ENCODE results near the gene TMEM161A. TPM values are rescaled to one million over a fixed set of nuclear protein-coding genes. Genes with fewer than 3 reads are reported as not detected.

Gene TMEM161A
- total RNA-seq, 1 experiment from 2014 or later, result 76.0 TPM

DNA sequence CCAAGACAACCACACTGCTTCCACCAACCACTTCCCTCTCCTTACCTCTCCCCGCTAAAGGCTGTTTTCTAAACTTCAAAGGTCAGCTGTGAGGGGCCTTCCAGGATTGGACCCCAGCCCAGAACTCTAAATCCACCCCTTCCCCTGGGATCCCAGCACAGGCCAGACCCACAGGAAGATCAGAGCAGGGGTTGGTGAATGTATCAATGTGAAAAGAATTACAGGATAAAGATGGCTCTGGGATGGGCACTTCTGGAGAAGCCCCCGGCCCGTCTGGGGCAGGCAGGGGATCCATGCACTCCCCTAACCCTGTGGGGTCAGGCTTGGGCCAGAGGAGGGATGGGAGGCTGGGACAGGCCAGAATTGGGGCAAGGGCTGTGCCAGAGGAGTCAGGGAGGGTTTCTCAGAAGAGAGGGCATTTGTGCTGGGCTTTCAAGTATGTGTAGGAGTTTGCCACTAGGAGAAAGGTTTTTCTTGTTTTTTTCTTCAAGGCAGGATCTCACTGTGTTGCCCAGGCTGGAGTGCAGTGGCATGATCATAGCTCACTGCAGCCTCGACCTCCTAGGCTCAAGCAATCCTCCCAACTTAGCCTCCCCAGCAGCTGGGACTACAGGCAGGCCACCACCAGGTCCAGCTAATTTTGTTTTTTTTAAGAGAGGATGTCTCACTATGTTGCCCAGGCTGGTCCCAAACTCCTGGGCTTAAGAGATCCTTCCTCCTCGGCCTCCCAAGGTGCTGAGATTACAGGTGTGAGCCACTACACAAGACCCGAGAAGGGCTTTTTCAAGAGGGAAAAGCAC, 32.8 kb upstream of the TMEM161A start:
- H3K4me1 ChIP-seq (ENCODE audit: control insufficient read depth in 1 of 2, insufficient read depth in 2 of 2, low read length in 2 of 2), result peaks cover 9 to 10% of the 10 kb centered on the region in 2 experiments; a peak in 3 of 4 replicates
- no peak overlapping the region for H2AFZ ChIP-seq (ENCODE audit: low read depth, low read length, poor library complexity, severe bottlenecking)
- H3K4me3 ChIP-seq (replicated peaks in 1 of 2; ENCODE audit: low read depth in 1 of 2, low read length in 2 of 2), result no peak overlapping the region
- H3K9me2 ChIP-seq (ENCODE audit: insufficient read depth), result no peaks in the 10 kb centered on the region
- RAD21 ChIA-PET (ENCODE audit: low non-redundant PET in 1 of 2, low total read pairs in 2 of 2, uncharacterized antibody in 2 of 2, unreplicated experiment in 2 of 2), result no interaction called here
- no peaks in the 10 kb centered on the region for H3K36me3 ChIP-seq (ENCODE audit: control insufficient read depth in 1 of 2, insufficient read depth in 2 of 2, low read length in 2 of 2)
- TF ChIP-seq YY1 (IDR thresholded peaks at IDR 0.05; ENCODE audit: extremely low read depth, insufficient replicate concordance, low read depth, low read length) (no peak), CTCF (IDR thresholded peaks at IDR 0.05 in 2 of 3, conservative IDR thresholded peaks at IDR 0.05 in 1 of 3; ENCODE audit: borderline replicate concordance in 1 of 3, insufficient read depth in 1 of 3, low read depth in 2 of 3, low read length in 2 of 3) (no peak), MAX (IDR thresholded peaks at IDR 0.05) (no peak), EZH2 (IDR thresholded peaks at IDR 0.05) (no peak), POLR2AphosphoS5 (IDR thresholded peaks at IDR 0.05; ENCODE audit: low read depth, low read length) (no peak), SIN3A (IDR thresholded peaks at IDR 0.05; ENCODE audit: low read depth) (no peak), RAD21 (IDR thresholded peaks at IDR 0.05; ENCODE audit: low read depth) (no peak), REST (IDR thresholded peaks at IDR 0.05; ENCODE audit: low read depth) (no peak), SRF (IDR thresholded peaks at IDR 0.05; ENCODE audit: low read depth) (no peak), ZFX (IDR thresholded peaks at IDR 0.05) (no peak), POLR2A (IDR thresholded peaks at IDR 0.05; ENCODE audit: borderline replicate concordance, extremely low read depth, insufficient read depth, insufficient read length) (no peak), JUND (IDR thresholded peaks at IDR 0.05) (no peak)
- TF ChIP-seq, protein P1, sequence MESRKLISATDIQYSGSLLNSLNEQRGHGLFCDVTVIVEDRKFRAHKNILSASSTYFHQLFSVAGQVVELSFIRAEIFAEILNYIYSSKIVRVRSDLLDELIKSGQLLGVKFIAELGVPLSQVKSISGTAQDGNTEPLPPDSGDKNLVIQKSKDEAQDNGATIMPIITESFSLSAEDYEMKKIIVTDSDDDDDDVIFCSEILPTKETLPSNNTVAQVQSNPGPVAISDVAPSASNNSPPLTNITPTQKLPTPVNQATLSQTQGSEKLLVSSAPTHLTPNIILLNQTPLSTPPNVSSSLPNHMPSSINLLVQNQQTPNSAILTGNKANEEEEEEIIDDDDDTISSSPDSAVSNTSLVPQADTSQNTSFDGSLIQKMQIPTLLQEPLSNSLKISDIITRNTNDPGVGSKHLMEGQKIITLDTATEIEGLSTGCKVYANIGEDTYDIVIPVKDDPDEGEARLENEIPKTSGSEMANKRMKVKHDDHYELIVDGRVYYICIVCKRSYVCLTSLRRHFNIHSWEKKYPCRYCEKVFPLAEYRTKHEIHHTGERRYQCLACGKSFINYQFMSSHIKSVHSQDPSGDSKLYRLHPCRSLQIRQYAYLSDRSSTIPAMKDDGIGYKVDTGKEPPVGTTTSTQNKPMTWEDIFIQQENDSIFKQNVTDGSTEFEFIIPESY (IDR thresholded peaks at IDR 0.05; ENCODE audit: extremely low read depth, insufficient replicate concordance, low read length), result no peak
- H3K27ac ChIP-seq (ENCODE audit: low read depth, low read length), result no peak overlapping the region; the same call in 1 of the 2 replicates
- H3K9me3 ChIP-seq (ENCODE audit: control insufficient read depth in 1 of 2, insufficient read depth in 1 of 2, low read depth in 1 of 2, low read length in 2 of 2), result no peaks in the 10 kb centered on the region
- DNase-seq (ENCODE audit: low read depth, low spot score) (no peak), ATAC-seq (no peak)
- no peak overlapping the region for H3K9ac ChIP-seq (ENCODE audit: low read length)
- no peaks in the 10 kb centered on the region for H3K79me2 ChIP-seq (ENCODE audit: insufficient read depth, low read length)
- H4K20me1 ChIP-seq (ENCODE audit: insufficient read depth), result no peaks in the 10 kb centered on the region
- no peak overlapping the region for H3K4me2 ChIP-seq (ENCODE audit: low read length)
- H3K27me3 ChIP-seq (ENCODE audit: insufficient read depth, low read length), result no peaks in the 10 kb centered on the region
- no TSS peak for BruUV-seq (replicated peaks)
- intact Hi-C loops (cut with micrococcal nuclease), result no loop called here
- CTCF ChIA-PET, result no interaction called here
- POLR2A ChIA-PET, result no interaction called here
